Activated T-cell treated with anti-CD3 and anti-CD28 coated beads, Interleukin-2, amount 50 U/mL, for 4 hours (primary cell): ENCODE measurements around the gene SNX3. TPM values are rescaled to one million over a fixed set of nuclear protein-coding genes. Genes with fewer than 3 reads are reported as not detected.
"Not testable (repeated sequence)": the region's sequence is repeated elsewhere in the genome, so short reads cannot be mapped to it uniquely, and the experiment has no call there.

Source experiments
- ATAC-seq, 2 donors: fragments of 200-7000 bp; cut with Tn5 transposase; one replicate each; pipeline ENCODE4 v1.10.0; 2021
- DNase-seq: peaks from one replicate; pipeline ENCODE4 v3.0.0-alpha.2; 2020
- H3K27me3 Mint-ChIP-seq: one replicate; pipeline ENCODE4 v1.8.0; 2021; ENCODE audit warnings: low read depth, mixed read lengths
- H3K36me3 Mint-ChIP-seq: one replicate; pipeline ENCODE4 v1.8.0; 2022; ENCODE audit warnings: mixed read lengths; ENCODE audit not compliant: insufficient read depth
- H3K4me1 Mint-ChIP-seq: one replicate; pipeline ENCODE4 v1.8.0; 2021; ENCODE audit warnings: low read depth, mixed read lengths
- H3K4me3 Mint-ChIP-seq: one replicate; pipeline ENCODE4 v1.8.0; 2021; ENCODE audit warnings: mild to moderate bottlenecking, moderate library complexity, mixed read lengths
- H3K9me3 Mint-ChIP-seq: one replicate; pipeline ENCODE4 v1.8.0; 2021; ENCODE audit warnings: mixed read lengths
- total RNA-seq, 3 donors: library from RNA; stranded (reverse); gene quantifications; one replicate each; pipeline ENCODE4 v1.2.1, GENCODE V29; 2021

SNX3 gene
- total RNA-seq, 3 donors from 2014 or later, result 69.8 to 70.9 (median 70.8) TPM

DNA sequence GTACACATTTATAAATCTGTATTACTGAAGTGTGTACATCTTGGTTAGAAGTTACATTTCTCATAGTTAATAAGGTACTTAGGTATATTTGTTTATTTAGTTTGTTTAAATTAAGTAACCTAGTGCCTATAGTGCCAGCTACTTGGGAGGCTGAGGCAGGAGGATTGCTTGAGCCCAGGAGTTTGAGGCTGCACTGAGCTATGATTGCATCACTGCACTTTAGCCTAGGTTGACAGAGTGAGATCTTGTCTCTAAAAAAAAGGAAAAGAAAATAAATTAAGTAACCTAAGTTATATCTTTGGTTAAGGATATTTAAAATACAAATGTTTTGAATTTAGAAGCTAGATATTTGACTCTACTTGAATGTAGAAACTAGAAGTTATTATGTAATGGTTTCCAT is 24.5 kb upstream of the SNX3 start:
- Mint-ChIP-seq H3K4me1 (peaks cover 2% of the 10 kb centered on the region), H3K4me3 (no peak overlapping the region), H3K27me3 (peaks cover 7% of the 10 kb centered on the region), H3K9me3 (no peaks in the 10 kb centered on the region), H3K36me3 (no peaks in the 10 kb centered on the region)
- ATAC-seq, result no peak
- no peak for DNase-seq

DNA sequence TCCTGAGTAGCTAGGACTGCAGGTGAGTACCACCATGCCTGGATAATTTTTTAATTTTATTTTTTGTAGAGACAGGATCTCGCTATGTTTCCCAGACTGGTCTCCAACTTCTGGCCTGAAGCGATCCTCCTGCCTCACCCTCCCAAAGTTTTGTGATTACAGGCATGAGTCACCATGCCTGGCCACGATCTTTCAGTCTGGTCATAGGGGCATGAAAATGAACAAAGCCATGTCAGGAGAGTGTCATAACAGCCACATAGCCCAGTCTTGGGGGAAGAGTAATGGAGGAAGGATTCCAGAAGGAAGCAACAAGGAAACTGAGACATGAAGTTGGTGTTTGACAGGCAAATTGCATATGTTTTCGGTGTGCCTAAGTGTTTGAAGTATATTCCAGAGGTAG is 17.0 kb upstream of the SNX3 start:
- Mint-ChIP-seq H3K4me3 (no peak overlapping the region), H3K9me3 (no peaks in the 10 kb centered on the region), H3K36me3 (no peaks in the 10 kb centered on the region), H3K27me3 (peaks cover 7% of the 10 kb centered on the region), H3K4me1 (no peaks in the 10 kb centered on the region)
- ATAC-seq (no peak), DNase-seq (no peak)

DNA sequence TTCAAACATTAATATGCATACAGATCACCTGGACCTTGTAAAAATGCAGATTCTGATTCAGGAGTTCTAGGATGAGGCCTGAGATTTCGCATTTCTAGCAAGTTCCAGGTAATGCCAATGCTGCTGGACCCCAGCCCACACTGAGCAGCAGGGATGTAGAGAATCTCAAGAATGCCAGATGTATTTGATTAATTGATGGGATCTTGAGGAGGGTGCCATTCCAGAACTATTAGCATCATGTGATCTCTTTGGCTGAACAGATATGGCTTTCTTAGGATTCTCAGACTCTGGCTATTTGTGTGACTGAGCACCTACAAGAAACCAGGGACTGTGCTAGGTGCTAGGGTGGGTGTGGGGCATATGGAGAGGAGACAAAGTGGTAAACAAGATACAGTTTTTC is 16.5 kb upstream of the SNX3 start:
- Mint-ChIP-seq H3K36me3 (no peaks in the 10 kb centered on the region), H3K4me3 (no peak overlapping the region), H3K27me3 (peaks cover 7% of the 10 kb centered on the region), H3K4me1 (no peaks in the 10 kb centered on the region), H3K9me3 (no peaks in the 10 kb centered on the region)
- ATAC-seq (no peak), DNase-seq (no peak)

DNA sequence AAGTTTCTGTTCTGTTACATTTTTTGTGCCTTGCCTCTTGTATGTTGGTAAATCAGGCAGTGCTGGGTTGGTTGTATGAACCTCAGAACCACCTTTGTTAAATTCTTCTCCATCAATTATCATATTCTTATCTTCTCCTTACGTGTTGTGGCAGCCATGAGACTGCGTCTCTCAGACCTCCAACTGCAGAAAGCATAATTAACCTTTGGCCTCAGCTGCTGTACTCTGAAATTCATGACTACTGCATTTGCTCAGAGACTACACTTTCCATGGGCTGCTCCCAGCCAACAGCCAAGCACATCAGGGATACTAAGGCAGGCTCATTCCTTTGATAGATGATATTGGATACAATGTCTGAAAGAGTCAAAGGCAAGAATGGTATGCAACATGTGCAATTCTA is 15.1 kb upstream of the SNX3 start:
- no peak for ATAC-seq
- H3K27me3 Mint-ChIP-seq, result peaks cover 6% of the 10 kb centered on the region
- no peak overlapping the region for H3K4me3 Mint-ChIP-seq

DNA sequence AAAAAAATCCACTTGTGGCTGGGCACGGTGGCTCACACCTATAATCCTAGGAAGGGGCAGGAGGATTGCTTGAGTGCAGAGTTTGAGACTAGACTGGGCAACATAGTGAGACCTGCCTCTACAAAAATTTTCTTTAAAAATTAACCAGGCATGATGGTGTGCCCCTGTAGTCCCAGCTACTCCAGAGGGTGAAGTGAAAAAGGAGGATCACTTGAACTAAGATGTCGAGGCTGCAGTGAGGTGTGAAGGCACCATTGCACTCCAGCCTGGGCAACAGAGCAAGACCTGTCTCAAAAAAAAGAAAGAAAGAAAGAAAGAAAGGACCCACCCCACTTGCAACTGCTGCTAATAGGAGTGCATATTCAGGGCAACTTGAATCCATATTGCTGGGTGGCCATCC is 13.7 kb upstream of the SNX3 start:
- Mint-ChIP-seq H3K36me3 (no peaks in the 10 kb centered on the region), H3K9me3 (no peaks in the 10 kb centered on the region), H3K4me3 (no peak overlapping the region), H3K27me3 (peaks cover 4% of the 10 kb centered on the region), H3K4me1 (no peaks in the 10 kb centered on the region)
- ATAC-seq (no peak), DNase-seq (no peak)

More for the DNA sequence above, 15.1 kb upstream of the SNX3 start:
- no peak for DNase-seq
- H3K4me1 Mint-ChIP-seq, result no peaks in the 10 kb centered on the region
- no peaks in the 10 kb centered on the region for H3K9me3 Mint-ChIP-seq
- no peaks in the 10 kb centered on the region for H3K36me3 Mint-ChIP-seq

DNA sequence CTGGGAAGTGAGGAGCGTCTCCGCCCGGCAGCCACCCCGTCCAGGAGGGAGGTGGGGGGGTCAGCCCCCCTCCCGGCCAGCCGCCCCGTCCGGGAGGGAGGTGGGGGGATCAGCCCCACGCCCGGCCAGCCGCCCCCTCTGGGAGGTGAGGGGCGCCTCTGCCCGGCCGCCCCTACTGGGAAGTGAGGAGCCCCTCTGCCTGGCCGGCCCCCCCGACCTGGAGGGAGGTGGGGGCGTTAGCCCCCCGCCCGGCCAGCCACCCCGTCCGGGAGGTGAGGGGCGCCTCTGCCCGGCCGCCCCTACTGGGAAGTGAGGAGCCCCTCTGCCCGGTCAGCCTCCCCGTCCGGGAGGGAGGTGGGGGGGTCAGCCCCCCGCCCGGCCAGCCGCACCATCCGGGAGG is 9.1 kb upstream of the SNX3 start:
- H3K27me3 Mint-ChIP-seq, H3K36me3 Mint-ChIP-seq, H3K9me3 Mint-ChIP-seq, H3K4me1 Mint-ChIP-seq, DNase-seq, ATAC-seq, H3K4me3 Mint-ChIP-seq: not testable (repeated sequence)

DNA sequence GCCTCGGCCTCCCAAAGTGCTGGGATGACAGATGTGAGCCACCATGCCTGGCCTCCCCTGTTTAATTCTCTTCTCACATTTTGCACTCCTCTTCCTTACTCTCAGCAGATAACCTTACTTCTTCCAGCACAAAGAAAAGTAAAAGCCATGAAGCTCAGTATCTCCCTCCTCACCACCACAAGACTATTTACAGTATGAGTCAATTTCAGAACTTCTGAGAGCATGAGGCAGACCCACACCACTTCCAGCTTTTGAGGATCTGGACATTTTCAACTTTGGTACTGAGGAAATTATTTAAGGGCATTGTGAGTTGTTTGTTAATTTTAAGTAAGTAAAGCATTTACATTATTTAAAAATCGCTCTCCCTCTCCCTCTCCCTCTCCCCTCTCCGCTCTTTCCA is 8.0 kb upstream of the SNX3 start:
- H3K4me3 Mint-ChIP-seq, result no peak overlapping the region
- no peaks in the 10 kb centered on the region for H3K36me3 Mint-ChIP-seq
- ATAC-seq (no peak), DNase-seq (no peak)
- no peaks in the 10 kb centered on the region for H3K27me3 Mint-ChIP-seq
- no peaks in the 10 kb centered on the region for H3K4me1 Mint-ChIP-seq
- no peaks in the 10 kb centered on the region for H3K9me3 Mint-ChIP-seq

DNA sequence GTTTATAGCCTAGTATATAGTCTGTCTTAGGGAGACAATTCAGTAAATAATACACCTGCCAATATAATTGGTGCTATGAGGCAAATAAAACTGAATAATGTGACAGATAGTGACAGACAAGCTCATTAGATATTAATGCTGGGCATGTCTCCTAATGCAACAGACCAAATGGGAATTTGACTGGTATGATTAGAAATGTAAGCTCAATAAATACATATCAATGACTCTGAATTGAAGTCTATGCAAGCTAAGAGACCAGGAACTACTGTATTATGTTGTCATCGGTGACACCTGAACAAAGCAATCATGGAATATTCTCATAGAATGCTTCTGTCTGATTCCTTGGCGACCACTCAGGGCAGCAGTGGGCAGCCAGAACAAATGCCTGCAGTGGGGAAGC is 2.5 kb upstream of the SNX3 start:
- Mint-ChIP-seq H3K27me3 (no peaks in the 10 kb centered on the region), H3K9me3 (no peaks in the 10 kb centered on the region), H3K36me3 (no peaks in the 10 kb centered on the region), H3K4me3 (no peak overlapping the region), H3K4me1 (peaks cover 16% of the 10 kb centered on the region)
- ATAC-seq (no peak), DNase-seq (no peak)

DNA sequence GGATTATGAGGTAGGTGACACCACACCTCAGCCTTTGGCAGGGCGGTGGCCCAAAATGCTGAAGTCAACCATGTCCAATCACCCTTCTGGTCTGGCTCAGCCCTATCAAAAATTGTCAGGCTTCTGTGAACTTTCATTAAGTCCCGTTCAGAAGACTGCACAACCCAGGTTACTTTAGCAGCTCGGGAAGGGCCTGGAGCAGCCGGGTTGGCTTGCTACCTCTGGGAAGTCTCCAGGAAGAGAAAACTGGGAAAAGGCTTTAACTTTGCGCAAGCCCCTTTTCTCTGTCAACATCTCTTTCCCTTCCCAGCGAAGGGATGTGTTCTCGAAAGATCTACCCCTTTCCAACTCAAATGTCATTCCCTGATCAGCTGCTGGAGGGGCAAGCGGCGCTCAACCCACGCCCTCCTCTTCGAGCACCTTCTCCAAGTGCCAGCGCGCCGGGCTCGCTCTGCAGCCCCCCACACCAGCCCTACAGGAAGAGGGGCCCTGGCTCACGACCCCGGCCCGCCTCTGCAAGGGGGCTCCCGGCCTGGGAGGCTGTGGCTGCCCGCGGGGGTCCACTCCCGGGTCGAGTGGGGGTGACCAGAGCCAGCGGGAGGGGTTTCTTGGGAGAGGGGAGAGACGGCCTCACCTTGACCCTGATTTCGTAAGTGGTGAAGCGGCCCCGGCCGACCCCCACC is 573 bp downstream of the SNX3 start:
- DNase-seq (no peak), ATAC-seq (peak; percentile 0 to 2)
- Mint-ChIP-seq H3K27me3 (no peaks in the 10 kb centered on the region), H3K4me1 (peaks cover 27% of the 10 kb centered on the region), H3K4me3 (peak overlapping the region; percentile 90), H3K9me3 (no peaks in the 10 kb centered on the region), H3K36me3 (peaks cover 4% of the 10 kb centered on the region)

DNA sequence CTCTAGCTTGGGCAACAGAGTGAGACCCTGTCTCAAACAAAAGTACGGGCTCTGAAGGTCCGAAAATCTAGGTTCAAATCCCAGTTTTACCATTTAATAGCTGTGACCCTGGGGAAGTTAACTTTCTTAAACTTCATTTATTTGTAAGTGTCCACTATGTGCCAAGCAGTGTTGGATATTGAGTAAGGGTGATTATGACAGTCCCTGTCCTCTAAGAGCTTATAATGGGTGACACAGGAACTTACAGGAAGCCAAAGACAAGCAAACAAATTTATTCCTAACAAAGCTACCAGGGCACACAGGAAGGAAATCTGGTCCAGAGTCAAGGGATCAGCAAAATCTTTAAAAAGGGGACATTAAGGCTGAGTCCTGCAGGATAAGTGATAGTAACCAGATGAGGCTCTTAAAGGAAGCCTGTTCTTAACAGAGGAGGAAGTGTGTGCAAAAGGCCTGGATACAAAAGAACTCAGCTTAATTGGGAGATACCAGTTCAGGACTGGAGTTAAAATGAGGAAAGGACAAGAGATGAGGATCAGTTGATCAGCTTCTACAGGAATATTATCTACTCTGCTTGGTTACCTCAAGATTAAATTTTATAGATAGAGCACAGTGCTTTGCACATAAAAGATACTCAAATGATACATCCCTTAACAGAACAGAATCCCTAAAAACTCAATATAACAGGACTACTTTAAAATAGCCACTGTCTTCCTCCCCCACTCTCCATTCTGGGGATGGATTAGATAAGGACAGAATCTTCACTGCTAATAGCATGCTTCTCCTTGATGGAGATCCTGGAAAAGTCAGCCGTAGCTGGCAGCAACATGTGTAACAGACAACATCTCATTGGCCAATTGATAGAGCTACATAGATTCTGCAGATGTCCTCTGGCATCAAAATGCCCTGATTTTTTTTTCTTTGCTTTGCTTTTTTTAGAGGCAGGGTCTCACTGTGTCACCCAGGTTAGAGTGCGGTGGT is 6.1 kb downstream of the SNX3 start:
- ATAC-seq (no peak), DNase-seq (no peak)
- Mint-ChIP-seq H3K4me3 (no peak overlapping the region), H3K9me3 (no peaks in the 10 kb centered on the region), H3K27me3 (no peaks in the 10 kb centered on the region), H3K4me1 (peaks cover 48% of the 10 kb centered on the region), H3K36me3 (peaks cover 17% of the 10 kb centered on the region)

DNA sequence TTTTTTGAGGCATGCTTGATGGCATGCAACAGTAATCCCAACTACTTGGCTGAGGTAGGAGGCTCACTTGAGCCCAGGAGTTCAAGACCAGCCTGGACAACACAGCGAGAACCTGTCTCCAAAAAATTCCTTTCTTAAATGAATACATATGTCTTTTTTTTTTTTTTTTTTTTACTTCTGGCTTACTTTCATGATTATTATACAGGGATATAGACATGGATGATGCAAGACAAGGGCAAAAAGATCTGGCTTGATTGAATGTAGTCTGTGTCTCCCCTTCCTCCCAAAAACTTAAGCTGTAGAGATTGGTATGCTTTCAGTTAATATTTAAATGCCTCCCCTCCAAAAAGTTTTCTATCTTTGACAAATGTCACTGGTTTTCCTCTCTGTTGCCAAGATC is 7.6 kb downstream of the SNX3 start:
- ATAC-seq (no peak), DNase-seq (no peak)
- Mint-ChIP-seq H3K36me3 (peaks cover 18% of the 10 kb centered on the region), H3K4me3 (no peak overlapping the region), H3K27me3 (no peaks in the 10 kb centered on the region), H3K9me3 (no peaks in the 10 kb centered on the region), H3K4me1 (peaks cover 43% of the 10 kb centered on the region)

DNA sequence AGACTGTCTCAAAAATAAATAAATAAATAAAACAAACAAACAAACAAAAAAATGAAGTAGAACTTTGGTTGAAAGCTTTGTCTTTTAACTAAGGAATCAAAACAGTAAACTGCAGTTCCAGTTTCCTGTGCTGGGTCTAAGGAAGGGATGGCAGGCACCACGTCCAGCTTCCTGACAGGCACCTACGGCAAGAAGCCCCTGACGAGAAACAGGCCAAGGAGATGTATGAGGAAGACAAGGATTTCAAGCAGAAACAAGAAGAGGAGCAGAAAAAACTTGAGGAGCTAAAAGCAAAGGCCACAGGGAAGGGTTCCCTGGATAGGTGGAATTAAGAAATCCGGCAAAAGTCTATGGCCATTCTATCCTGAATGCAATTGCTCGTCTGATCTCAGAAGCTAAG is 8.8 kb downstream of the SNX3 start:
- no peak for DNase-seq
- Mint-ChIP-seq H3K36me3 (peaks cover 21% of the 10 kb centered on the region), H3K4me1 (peaks cover 40% of the 10 kb centered on the region), H3K27me3 (no peaks in the 10 kb centered on the region), H3K9me3 (no peaks in the 10 kb centered on the region), H3K4me3 (no peak overlapping the region)
- no peak for ATAC-seq

DNA sequence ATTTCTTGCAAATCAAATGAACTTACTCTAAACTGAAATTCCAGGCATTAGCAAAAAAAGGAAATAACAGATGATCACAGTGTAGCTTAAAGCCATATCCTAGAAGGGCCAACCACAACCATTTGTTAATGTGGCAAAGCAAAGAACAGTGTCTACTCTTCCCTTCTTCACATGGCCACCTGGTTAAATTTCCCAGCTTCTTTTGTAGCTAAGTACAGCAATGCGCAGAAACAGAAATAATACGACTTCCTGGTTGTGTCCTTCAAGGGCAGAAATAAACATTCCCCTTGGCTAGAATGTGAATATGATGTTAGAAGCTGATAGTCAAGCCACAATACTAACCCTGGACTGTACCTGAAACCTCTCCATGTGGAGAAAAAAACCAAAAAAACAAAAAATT is 9.6 kb downstream of the SNX3 start:
- H3K4me1 Mint-ChIP-seq, result peaks cover 35% of the 10 kb centered on the region
- DNase-seq, result no peak
- ATAC-seq, result no peak
- no peaks in the 10 kb centered on the region for H3K27me3 Mint-ChIP-seq
- peaks cover 20% of the 10 kb centered on the region for H3K36me3 Mint-ChIP-seq
- no peak overlapping the region for H3K4me3 Mint-ChIP-seq
- H3K9me3 Mint-ChIP-seq, result no peaks in the 10 kb centered on the region

DNA sequence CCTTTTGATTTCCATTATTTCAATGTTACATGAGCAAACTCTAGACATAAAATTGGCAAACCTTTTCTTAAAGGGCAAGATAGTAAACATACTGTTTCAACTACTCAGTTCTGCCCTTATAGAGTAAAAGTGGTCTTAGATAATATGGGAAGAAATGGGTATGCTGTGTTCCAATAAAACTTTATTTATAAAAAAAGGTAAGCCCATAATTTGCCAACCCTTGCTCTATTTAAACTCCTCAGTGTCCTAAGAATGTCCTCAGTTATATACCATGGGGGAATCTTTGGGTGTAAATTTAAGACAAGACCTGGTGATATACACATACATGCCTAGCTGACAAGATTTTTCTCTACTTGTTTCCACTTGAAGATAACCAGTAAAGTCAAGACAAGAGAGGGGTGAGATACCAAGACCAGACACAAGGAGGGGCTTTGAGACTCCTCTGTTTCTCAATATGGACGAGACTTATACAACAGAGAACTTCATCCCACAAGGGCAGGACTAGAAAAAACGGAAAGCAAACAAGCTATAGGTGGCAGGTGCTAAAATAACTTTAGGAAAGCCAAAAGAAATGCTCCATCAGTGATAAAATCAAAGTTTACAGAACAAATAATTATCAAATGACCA is 10.5 kb downstream of the SNX3 start:
- Mint-ChIP-seq H3K4me1 (peaks cover 37% of the 10 kb centered on the region), H3K4me3 (no peak overlapping the region), H3K9me3 (no peaks in the 10 kb centered on the region), H3K27me3 (no peaks in the 10 kb centered on the region), H3K36me3 (peaks cover 27% of the 10 kb centered on the region)
- DNase-seq (no peak), ATAC-seq (no peak)
